HL-60 (cell line): ENCODE results near the gene AKTIP.

Source experiments
- POLR2AphosphoS5 ChIP-seq: IDR thresholded peaks from 2 replicates; pipeline ENCODE4 v1.6.1; 2012; ENCODE audit warnings: low read depth
- TF ChIP-seq, protein P1 (sequence below): IDR thresholded peaks from one replicate; pipeline ENCODE4 v1.5.1; 2011; ENCODE audit warnings: low read length, control low read depth, inconsistent platforms; ENCODE audit not compliant: insufficient read depth
- TF ChIP-seq, protein P2 (sequence below): IDR thresholded peaks from 2 replicates; pipeline ENCODE4 v1.6.1; 2012; ENCODE audit warnings: low read depth; ENCODE audit not compliant: insufficient replicate concordance

DNA sequence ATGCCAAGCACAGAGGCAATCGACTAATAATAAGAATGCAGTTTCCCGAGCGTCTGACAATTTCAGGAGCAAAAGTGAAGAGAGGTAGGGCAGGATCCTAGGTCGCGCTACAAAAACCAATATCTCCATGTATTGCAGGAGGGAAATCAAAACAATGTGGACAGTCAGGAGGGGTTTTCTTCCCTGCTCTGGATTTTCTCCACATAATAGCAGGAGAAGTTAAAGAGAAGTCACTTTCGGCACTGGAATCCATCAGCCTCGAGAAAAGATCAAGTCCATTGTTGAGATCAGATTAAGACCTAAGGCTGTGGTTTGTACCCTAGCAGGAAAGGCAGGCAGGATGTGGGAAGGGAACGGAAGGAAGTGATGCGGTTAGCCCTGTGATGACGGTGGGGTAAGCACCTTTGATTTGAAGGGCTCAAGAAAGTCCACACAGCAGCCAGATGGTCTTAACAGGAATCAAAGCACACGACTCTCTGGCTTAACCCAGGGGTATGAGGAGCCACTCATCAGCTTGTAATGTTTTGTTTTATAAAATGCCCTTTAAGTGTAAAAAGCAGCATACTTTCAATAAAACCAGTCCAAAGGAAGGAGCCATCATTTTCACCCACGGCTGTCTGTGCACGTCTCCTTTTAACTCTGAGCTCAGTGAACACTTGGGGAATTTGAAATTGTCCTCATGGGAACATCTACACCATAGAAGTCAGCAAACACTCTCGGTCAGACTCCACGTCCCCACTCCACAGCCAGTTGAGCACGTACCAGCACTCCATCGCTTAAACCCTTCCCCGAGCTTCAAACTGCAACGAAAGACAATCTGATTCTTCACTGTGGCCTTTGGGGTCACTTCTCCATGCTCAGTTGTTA is 15.8 kb upstream of the AKTIP start:
- TF ChIP-seq, protein P1, sequence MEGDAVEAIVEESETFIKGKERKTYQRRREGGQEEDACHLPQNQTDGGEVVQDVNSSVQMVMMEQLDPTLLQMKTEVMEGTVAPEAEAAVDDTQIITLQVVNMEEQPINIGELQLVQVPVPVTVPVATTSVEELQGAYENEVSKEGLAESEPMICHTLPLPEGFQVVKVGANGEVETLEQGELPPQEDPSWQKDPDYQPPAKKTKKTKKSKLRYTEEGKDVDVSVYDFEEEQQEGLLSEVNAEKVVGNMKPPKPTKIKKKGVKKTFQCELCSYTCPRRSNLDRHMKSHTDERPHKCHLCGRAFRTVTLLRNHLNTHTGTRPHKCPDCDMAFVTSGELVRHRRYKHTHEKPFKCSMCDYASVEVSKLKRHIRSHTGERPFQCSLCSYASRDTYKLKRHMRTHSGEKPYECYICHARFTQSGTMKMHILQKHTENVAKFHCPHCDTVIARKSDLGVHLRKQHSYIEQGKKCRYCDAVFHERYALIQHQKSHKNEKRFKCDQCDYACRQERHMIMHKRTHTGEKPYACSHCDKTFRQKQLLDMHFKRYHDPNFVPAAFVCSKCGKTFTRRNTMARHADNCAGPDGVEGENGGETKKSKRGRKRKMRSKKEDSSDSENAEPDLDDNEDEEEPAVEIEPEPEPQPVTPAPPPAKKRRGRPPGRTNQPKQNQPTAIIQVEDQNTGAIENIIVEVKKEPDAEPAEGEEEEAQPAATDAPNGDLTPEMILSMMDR: no peak
- peak; percentile 85 for TF ChIP-seq POLR2AphosphoS5
- TF ChIP-seq, protein P2, sequence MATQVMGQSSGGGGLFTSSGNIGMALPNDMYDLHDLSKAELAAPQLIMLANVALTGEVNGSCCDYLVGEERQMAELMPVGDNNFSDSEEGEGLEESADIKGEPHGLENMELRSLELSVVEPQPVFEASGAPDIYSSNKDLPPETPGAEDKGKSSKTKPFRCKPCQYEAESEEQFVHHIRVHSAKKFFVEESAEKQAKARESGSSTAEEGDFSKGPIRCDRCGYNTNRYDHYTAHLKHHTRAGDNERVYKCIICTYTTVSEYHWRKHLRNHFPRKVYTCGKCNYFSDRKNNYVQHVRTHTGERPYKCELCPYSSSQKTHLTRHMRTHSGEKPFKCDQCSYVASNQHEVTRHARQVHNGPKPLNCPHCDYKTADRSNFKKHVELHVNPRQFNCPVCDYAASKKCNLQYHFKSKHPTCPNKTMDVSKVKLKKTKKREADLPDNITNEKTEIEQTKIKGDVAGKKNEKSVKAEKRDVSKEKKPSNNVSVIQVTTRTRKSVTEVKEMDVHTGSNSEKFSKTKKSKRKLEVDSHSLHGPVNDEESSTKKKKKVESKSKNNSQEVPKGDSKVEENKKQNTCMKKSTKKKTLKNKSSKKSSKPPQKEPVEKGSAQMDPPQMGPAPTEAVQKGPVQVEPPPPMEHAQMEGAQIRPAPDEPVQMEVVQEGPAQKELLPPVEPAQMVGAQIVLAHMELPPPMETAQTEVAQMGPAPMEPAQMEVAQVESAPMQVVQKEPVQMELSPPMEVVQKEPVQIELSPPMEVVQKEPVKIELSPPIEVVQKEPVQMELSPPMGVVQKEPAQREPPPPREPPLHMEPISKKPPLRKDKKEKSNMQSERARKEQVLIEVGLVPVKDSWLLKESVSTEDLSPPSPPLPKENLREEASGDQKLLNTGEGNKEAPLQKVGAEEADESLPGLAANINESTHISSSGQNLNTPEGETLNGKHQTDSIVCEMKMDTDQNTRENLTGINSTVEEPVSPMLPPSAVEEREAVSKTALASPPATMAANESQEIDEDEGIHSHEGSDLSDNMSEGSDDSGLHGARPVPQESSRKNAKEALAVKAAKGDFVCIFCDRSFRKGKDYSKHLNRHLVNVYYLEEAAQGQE: no peak
